Central memory CD8-positive, alpha-beta T cell (primary cell): Measurements from ENCODE around the gene FBXW8.
A peak's percentile ranks its signal among the peaks of the same experiment; 100 is the strongest.

ENCODE experiments used
- ATAC-seq: fragments of 150-1000 bp; cut with Tn5 transposase; replicated peaks from 2 replicates; pipeline ENCODE4 v1.10.0; 2022; ENCODE audit warnings: mild to moderate bottlenecking, moderate FRiP score, moderate number of reproducible peaks; ENCODE audit not compliant: poor library complexity, severe bottlenecking; ENCODE audit errors: extremely low read depth
- DNase-seq, 2 donors: peaks; one replicate each; pipeline ENCODE4 v3.0.0; 2021; ENCODE audit warnings: low spot score in 2 of 2
- H3K27ac Mint-ChIP-seq: one replicate; pipeline ENCODE4 v1.8.0; 2022; ENCODE audit warnings: low read depth, mild to moderate bottlenecking, moderate library complexity, mixed read lengths
- H3K27me3 Mint-ChIP-seq: one replicate; pipeline ENCODE4 v1.8.0; 2022; ENCODE audit warnings: mixed read lengths
- H3K36me3 Mint-ChIP-seq: one replicate; pipeline ENCODE4 v1.8.0; 2022; ENCODE audit warnings: mild to moderate bottlenecking, moderate library complexity, mixed read lengths; ENCODE audit not compliant: insufficient read depth
- H3K4me1 Mint-ChIP-seq: one replicate; pipeline ENCODE4 v1.8.0; 2022; ENCODE audit warnings: mixed read lengths
- H3K4me3 Mint-ChIP-seq: one replicate; pipeline ENCODE4 v1.8.0; 2022; ENCODE audit warnings: mild to moderate bottlenecking, moderate library complexity, mixed read lengths
- H3K9me3 Mint-ChIP-seq: one replicate; pipeline ENCODE4 v1.8.0; 2022; ENCODE audit warnings: mixed read lengths

Gene FBXW8

GRCh38 chr12:116980083-116980482, 69.3 kb downstream of the FBXW8 start:
- ATAC-seq (no peak), DNase-seq (no peak)
- no peak overlapping the region for H3K27ac Mint-ChIP-seq
- no peaks in the 10 kb centered on the region for H3K36me3 Mint-ChIP-seq
- no peak overlapping the region for H3K4me3 Mint-ChIP-seq
- H3K9me3 Mint-ChIP-seq: no peaks in the 10 kb centered on the region
- H3K4me1 Mint-ChIP-seq: no peaks in the 10 kb centered on the region
- H3K27me3 Mint-ChIP-seq: no peaks in the 10 kb centered on the region

- no peaks in the 10 kb centered on the region for H3K9me3 Mint-ChIP-seq
- peak overlapping the region; percentile 20 for H3K27ac Mint-ChIP-seq
- DNase-seq (no peak), ATAC-seq (no peak)
- peaks cover 3% of the 10 kb centered on the region for H3K36me3 Mint-ChIP-seq
- H3K4me3 Mint-ChIP-seq: no peak overlapping the region
- no peaks in the 10 kb centered on the region for H3K27me3 Mint-ChIP-seq
- no peaks in the 10 kb centered on the region for H3K4me1 Mint-ChIP-seq
These were observed 72.2 kb downstream of the FBXW8 start for GRCh38 chr12:116982791-116983411.

GRCh38 chr12:116984098-116984497, 73.3 kb downstream of the FBXW8 start:
- Mint-ChIP-seq H3K27me3 (no peaks in the 10 kb centered on the region), H3K27ac (no peak overlapping the region), H3K9me3 (no peaks in the 10 kb centered on the region), H3K4me1 (no peaks in the 10 kb centered on the region), H3K4me3 (no peak overlapping the region), H3K36me3 (peaks cover 5% of the 10 kb centered on the region)
- no peak for ATAC-seq
- DNase-seq: no peak

- Mint-ChIP-seq H3K27me3 (no peaks in the 10 kb centered on the region), H3K9me3 (no peaks in the 10 kb centered on the region), H3K27ac (no peak overlapping the region), H3K4me3 (no peak overlapping the region), H3K4me1 (no peaks in the 10 kb centered on the region), H3K36me3 (peaks cover 13% of the 10 kb centered on the region)
- ATAC-seq: no peak
- DNase-seq: no peak
These were observed 79.6 kb downstream of the FBXW8 start for GRCh38 chr12:116990329-116990728.

DNA sequence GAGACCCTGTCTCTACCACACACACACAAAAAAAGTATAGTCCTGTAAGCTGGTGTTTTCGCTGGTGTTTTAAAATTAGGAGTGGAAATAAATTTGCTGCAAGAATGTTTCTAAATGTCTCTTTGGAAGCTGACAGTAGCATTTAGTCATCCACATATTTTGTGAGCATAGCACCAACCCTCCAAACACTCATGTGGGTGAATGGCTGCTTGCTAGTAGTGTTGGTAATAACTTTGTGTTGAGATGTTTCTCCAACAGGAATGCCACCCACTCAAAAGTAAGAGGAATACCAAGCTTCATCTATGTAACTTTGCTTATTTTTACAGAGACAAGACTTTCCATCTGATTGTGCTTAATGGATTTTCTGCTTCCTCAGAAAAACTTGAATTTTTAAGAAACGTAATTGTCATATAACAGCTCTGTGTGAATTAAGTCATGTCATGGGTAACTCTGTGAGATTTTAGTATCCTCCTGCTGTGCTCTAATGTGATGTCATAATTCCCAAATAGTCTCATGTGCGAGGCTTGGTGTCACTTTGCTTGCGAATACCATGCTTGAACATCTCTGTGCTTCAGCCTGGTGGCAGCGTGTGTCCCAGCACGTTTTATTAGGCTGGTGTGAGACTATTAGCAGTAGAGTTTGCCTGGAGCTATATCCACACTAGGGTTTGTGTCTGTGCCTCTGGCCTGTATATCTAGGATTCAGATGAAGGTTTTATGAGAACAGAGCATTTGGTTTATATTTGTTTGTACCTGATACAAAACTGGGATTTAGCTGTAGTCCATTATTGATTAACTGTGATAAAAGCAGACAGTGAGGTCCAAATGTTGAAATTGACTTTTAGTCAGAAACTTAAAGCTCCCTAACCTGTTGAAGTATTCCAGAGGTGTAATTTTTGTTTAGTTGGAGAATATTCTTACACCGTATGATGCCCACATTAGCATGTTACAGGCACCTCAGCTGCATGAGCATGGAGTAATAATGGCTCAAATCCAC, 80.5 kb downstream of the FBXW8 start:
- Mint-ChIP-seq H3K4me3 (no peak overlapping the region), H3K27me3 (no peaks in the 10 kb centered on the region), H3K36me3 (peaks cover 13% of the 10 kb centered on the region), H3K4me1 (no peaks in the 10 kb centered on the region), H3K9me3 (no peaks in the 10 kb centered on the region), H3K27ac (no peak overlapping the region)
- ATAC-seq: no peak
- no peak for DNase-seq

DNA sequence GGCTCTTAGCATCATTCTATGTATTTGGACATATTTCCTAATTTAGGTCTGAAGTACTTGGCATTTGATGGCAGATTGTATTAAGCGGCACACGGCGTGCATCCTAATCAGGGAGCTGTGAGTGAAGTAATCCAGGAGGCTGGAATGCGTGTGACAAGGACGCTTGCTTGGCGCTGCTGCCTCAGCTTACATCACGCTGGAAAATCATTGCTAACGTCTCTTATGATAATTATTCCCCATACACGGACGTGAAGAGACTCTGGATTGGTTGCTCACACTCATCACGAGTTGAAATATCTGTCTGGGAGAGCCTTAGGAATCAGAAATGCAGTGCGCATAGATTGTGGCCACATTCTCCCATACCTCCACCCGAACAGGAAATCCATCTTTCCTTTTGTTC, 85.3 kb downstream of the FBXW8 start:
- no peaks in the 10 kb centered on the region for H3K27me3 Mint-ChIP-seq
- H3K4me1 Mint-ChIP-seq: no peaks in the 10 kb centered on the region
- ATAC-seq (no peak), DNase-seq (no peak)
- no peaks in the 10 kb centered on the region for H3K9me3 Mint-ChIP-seq
- H3K27ac Mint-ChIP-seq: no peak overlapping the region
- peaks cover 4% of the 10 kb centered on the region for H3K36me3 Mint-ChIP-seq
- no peak overlapping the region for H3K4me3 Mint-ChIP-seq

- Mint-ChIP-seq H3K36me3 (peaks cover 4% of the 10 kb centered on the region), H3K4me1 (no peaks in the 10 kb centered on the region), H3K4me3 (no peak overlapping the region), H3K9me3 (no peaks in the 10 kb centered on the region), H3K27me3 (no peaks in the 10 kb centered on the region), H3K27ac (no peak overlapping the region)
- DNase-seq: no peak
- no peak for ATAC-seq
These were observed 85.9 kb downstream of the FBXW8 start for GRCh38 chr12:116996621-116997020.

- no peaks in the 10 kb centered on the region for H3K4me1 Mint-ChIP-seq
- H3K4me3 Mint-ChIP-seq: no peak overlapping the region
- no peak for DNase-seq
- no peak overlapping the region for H3K27ac Mint-ChIP-seq
- no peaks in the 10 kb centered on the region for H3K9me3 Mint-ChIP-seq
- no peak for ATAC-seq
- peaks cover 4% of the 10 kb centered on the region for H3K36me3 Mint-ChIP-seq
- no peaks in the 10 kb centered on the region for H3K27me3 Mint-ChIP-seq
These were observed 88.3 kb downstream of the FBXW8 start for GRCh38 chr12:116999066-116999465.

DNA sequence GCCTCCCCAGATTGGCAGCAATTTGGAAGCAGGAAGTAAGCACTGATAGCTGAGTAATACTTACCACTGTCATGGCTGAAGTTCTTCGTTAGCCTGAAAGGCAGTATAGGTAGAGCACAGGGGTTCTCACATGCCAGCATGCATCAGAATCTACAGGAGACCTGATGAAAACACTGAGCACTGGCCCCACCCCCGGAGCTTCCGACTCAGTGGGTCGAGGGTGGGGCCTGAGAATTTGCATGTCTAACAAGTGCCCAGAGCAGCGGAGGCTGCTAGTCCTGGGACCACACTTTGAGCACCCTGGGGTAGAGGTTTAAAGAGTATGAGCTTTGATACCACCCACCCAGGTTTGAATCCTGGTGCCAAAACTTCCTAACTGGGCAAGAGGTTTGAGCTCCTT, 89.6 kb downstream of the FBXW8 start:
- DNase-seq: no peak
- H3K4me1 Mint-ChIP-seq: no peaks in the 10 kb centered on the region
- no peak for ATAC-seq
- H3K27ac Mint-ChIP-seq: no peak overlapping the region
- H3K27me3 Mint-ChIP-seq: no peaks in the 10 kb centered on the region
- no peaks in the 10 kb centered on the region for H3K9me3 Mint-ChIP-seq
- H3K36me3 Mint-ChIP-seq: peaks cover 1% of the 10 kb centered on the region
- no peak overlapping the region for H3K4me3 Mint-ChIP-seq

GRCh38 chr12:117002051-117002817, 91.5 kb downstream of the FBXW8 start:
- ATAC-seq (no peak), DNase-seq (no peak)
- Mint-ChIP-seq H3K36me3 (peaks cover 1% of the 10 kb centered on the region), H3K9me3 (no peaks in the 10 kb centered on the region), H3K27ac (no peak overlapping the region), H3K4me1 (no peaks in the 10 kb centered on the region), H3K27me3 (no peaks in the 10 kb centered on the region), H3K4me3 (no peak overlapping the region)

GRCh38 chr12:117003883-117004404, 93.2 kb downstream of the FBXW8 start:
- Mint-ChIP-seq H3K27ac (peak overlapping the region; percentile 16), H3K4me1 (no peaks in the 10 kb centered on the region), H3K27me3 (no peaks in the 10 kb centered on the region), H3K36me3 (peaks cover 1% of the 10 kb centered on the region), H3K9me3 (no peaks in the 10 kb centered on the region), H3K4me3 (no peak overlapping the region)
- DNase-seq: no peak
- ATAC-seq: no peak

GRCh38 chr12:117005417-117006046, 94.8 kb downstream of the FBXW8 start:
- H3K36me3 Mint-ChIP-seq: peaks cover 3% of the 10 kb centered on the region
- no peak overlapping the region for H3K4me3 Mint-ChIP-seq
- DNase-seq: no peak
- no peak overlapping the region for H3K27ac Mint-ChIP-seq
- ATAC-seq: no peak
- no peaks in the 10 kb centered on the region for H3K9me3 Mint-ChIP-seq
- H3K27me3 Mint-ChIP-seq: no peaks in the 10 kb centered on the region
- no peaks in the 10 kb centered on the region for H3K4me1 Mint-ChIP-seq
